Measurements from ENCODE around the gene RLF.
"Not testable (repeated sequence)": the region's sequence is repeated elsewhere in the genome, so short reads cannot be mapped to it uniquely, and the experiment has no call there.

The RLF gene

DNA sequence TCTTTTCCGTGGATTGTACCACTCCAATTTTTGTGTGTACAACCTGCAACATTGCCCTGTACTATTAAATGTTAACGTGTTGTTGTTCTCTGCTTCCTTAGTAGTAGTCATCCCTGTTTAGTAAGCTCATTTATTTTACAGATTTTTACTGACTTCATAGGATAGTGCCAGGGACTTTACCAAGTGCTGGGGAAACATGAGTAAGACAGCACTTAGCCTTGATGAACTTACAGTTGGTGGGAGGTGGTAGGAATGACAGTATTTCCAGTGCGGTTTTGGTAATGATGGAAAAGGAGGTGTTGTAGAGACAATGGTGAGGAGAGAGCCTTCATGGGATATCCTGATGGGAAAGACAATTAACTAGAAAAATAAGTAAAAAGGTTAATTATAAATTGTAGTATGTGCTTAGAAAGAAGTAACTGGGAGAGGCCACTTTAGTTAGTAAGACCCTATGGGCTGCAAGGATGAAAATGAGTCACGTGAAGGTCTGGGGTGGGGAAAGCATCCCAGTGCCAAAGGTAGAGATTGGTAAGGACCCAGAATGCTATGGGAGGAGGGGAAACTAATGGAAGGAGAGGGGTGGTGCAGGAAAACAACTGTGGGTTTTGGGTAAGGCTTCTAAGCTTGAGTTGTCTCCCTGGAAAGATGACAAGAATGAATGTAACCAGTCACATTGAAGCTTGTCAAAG is 1.7 kb downstream of the RLF start:
- no peak for DNase-seq

DNA sequence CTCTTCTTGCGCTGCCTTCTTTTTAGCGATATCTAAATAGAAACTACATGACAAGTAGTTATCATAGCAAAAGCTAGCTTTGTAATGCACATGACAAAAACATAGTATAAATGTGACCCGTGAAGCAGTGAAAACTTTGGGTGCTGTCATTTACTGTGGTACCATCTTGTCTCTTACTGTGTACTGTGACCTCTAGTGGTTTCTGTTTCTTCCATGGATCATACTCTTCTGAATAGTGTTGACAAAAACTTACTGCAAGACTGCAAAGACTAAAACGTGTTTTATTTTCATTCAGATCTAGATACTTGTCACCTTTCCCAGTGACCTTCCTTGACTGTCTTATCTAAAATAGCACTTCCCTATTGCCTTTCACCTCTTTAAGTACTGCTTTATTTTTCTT is 6.1 kb downstream of the RLF start:
- no peak for DNase-seq

DNA sequence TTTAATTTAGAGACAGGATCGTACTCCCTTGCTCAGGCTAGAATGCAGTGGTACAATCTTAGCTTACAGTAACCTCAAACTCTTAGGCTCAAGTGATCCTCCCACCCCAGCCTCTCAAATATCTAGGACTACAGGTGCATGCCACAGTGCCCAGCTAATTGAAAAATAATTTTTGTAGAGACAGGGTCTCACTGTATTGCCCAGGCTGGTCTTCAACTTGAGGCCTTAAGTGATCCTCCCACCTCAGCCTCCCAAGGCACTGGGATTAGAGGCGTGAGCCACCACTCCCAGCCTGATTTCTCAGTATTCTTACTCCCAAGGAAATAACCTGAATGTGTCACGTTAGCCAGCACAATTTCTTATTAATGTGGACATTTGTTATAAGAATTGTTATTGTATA is 9.8 kb downstream of the RLF start:
- no peak for DNase-seq

DNA sequence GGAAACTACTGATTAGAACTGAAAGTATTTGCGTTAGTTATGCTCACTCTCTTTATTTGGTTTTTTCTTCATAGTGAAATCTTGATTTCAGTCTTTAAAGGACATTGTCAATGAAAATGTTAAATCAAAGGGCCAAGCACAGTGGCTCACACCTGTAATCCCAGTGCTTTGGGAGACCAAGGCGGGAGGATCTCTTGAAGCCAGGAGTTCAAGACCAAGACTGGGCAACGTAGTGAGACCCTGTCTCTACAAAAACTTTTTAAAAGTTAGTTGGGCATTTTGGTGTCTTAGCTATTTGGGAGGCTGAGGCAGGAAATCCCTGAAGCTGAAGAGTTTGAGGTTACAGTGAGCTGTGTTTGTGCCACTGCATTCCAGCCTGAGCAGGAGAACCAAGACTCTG is 13.6 kb downstream of the RLF start:
- DNase-seq = no peak

DNA sequence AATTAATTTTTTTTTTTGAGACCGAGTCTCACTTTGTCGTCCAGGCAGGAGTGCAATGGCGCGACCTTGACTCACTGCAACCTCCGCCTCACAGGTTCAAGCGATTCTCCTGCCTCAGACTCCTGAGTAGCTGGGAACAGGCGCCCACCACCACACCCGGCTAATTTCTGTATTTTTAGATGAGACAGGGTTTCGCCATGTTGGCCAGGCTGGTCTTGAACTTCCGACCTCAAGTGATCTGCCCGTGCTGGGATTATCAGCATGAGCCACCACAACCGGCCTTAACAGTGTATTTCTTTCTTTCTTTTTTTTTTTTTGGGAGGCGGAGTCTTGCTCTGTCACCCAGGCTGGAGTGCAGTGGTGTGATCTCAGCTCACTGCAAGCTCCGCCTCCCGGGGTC is 15.8 kb downstream of the RLF start:
- not testable (repeated sequence) for DNase-seq

DNA sequence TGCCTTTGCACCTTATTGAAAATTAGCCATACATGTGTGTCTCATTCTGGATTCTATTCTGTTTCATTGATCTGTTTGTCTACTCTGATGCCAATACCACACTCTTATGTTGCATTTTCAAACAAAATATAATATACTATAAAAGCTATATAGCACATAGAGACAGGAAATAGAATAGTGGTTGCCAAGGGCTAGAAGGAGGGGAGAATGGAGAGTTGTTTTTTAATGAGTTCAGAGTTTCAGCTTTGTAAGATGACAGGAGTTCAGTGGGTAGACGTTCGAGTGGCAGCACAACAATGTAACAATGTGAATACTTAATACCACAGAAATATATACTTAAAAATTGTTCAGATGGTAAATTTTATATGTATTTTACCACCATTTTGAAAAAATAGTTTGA is 17.0 kb downstream of the RLF start:
- DNase-seq = no peak

DNA sequence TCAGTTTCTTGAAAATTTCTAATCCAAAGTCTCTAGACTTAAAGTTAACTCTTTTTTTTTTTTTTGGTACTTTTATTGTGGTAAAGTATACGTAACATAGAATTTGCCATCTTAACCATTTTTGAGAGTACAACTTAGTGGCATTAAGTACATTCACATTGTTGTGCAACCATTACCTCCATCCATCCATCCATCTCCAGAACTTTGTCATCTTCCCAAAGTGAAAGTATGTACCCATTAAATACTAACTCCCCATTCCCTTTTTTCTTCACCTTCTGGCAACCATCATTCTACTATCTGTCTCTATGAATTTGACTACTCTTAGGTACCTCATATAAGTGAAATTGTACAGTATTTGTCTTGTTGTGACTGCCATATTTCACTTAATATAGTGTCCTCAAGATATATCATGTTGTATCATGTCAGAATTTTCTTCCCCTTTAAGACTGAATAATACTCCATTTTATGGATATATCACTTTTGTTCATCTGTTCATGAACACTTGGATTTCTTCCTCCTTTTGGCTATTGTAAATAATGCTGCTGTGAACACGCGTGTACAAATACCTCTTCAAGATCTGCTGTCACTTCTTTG is 18.4 kb downstream of the RLF start:
- no peak for DNase-seq

DNA sequence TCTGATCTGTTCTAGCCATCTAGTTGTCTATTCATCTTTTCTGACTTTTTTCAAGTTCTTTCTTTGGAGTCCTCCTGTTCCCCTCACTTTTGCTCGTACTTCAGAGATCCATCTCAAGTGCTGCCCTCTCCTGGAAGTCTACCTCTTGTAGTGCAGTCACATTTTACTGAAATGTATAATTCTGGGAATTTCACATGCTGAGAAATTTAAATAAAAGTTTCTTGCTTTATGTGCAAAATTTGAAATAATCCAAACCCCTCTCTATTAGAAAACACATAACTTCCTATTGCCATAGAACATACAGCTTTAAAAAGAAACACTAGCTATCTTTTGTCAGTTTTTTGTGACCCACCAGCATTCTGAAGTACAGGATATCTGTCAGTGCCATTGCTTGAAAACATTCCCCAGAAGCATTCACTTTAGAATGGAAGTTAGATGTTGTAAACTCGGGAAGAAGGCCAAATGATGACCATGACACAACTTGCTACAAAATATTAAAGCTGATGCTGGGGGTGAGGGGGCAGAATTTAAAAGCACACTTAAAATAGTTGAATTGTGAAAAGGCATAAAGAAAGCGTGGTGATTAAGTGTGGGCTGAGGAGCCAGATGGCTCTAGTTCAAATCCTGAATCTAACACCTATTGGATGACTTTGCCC is 22.0 kb downstream of the RLF start:
- peak in 1 of 2 donors; percentile 15 for DNase-seq

DNA sequence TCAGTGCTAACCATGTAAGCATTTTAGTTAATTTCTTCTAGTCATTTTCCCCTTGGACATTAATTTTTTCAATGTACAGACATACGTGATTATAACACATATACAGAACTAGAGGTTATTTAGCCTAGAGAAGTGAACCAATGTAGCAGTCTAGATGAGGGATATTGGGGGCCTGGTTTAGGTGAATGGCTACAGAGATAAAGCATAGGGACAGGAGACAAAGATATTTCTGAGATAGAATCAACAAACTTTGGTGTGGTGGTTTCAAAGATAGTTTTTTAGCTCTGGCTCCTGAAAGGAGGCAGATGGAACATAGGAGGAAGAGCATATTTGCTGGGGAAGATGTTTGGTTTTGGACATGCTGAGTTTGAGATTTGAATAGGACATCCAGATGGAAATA is 23.0 kb downstream of the RLF start:
- no peak for DNase-seq

DNA sequence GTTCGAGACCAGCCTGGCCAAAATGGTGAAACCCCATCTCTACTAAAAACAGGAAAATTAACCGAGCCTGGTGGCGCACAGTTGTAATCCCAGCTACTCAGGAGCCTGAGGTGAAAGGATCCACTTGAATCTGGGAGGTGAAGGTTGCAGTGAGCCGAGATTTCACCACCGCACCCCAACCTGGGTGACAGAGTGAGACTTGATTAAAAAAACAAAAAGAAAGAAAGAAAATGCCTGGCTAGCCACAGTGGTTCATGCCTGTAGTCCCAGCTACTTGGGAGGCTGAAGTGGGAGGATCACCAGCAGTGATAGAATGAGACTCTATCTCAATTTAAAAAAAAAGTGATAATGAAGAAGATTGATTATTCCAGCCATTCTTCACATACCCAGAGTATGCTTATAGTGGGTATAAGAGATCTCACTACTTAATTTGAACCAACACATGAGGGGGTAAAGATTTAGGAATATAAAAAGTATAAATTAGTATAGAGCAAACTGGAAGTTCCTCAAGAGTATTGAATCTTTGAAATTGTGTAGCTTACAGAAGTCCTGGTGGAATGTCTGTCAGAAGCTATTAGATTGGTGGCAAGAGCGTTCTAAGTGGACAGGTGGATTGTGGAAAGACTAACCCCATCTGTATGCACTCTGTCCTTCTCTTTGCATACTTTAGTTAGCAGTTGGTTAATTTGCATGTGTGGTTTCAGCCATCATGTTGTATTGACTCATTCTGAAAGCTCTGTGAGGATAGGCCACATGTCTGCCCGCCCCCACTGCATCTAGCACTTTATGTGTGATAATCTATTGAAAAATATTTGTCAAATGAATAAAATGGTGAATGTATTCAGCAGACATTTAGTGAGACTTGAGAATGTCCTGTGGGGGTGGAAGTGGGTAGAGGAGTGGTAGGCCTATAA is 25.0 kb downstream of the RLF start:
- DNase-seq = peak; percentile 45 to 54

DNA sequence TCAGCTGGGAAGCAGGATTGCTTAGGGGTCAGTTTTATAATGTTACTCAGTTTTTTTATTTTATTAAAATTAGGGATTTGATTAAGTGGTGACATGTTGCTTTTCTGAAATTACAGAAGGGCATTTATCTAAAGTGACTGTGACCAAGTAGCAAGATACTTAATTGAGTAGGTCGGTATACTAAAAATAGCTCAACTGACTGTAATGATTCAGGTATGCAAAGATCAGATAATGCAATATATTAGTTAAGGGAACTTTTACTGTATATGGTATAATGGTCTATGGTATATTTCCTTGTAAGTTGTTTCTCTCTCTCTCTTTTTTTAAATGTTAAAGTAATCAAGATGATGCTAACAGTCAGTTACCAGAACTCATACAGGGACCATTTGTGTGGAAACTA is 26.2 kb downstream of the RLF start:
- no peak for DNase-seq

DNA sequence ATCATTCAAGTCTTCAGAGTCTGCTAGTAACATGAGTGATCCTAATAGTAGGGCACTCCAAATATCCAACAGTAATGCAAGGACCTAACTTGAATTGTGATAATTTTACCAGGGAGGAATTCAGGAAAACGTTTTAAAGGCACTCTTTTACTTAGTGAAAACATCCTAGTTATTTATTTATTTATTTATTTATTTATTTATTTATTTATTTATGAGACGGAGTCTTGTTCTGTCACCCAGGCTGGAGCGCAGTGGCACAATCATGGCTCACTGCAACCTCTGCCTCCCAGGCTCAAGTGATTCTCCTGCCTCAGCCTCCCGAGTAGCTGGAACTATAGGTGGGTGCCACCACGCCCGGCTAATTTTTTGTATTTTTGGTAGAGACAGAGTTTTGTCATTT is 33.5 kb downstream of the RLF start:
- DNase-seq = not testable (repeated sequence)

DNA sequence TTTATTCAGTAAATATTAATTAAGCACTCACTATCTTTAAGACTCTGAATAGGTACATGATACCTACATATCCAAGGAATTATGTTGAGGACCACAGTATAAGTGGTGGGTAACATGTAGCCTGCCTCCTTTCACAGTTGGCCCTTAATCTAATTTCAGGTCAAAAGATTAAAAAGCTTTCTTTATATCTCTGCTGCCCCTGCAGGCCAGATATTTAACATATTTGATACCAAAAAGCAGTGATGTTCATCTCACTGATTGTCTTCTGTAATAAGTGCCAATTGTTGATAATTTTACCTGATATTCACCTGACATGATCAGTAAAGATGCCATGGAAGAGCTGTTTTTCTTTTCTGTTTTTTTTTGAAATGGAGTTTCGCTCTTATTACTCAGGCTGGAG is 36.5 kb downstream of the RLF start:
- DNase-seq = no peak

DNA sequence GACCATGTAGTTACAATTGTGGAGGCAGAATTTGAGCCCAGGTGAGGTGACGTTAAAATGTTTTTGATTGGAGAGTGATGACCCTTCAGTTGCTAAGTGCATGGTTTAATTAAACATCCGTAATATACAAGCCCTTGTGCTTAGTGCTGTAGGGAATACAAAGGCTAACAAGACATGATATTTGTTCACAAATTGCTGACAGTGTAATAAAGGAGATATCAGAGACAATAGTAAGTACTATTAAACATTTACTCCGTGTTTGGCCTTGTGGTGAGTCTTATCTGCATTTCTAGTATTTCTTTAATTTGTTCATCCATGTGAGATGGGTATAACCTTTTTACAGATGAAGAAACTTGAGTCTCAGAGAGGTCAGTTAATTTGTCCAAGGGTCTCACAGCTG is 37.9 kb downstream of the RLF start:
- no peak for DNase-seq

DNA sequence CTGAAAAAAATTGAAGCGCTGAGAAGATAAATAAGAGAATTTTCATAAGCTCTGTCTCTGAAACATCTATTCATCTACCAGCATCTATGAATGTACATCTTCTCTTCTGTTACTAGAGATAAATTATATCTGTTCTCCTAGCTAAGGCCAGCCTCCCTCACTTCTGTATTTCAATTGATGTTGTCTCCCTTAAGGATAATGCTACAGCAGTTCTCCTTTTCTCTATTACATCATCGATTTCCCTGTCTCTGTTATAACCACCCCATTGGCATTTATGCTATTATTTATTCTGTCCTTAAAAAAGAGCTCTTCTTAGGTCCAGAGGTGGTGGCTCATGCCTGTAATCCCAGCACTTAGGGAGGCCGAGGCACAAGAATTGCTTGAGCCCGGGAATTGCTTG is 43.7 kb downstream of the RLF start:
- no peak for DNase-seq

DNA sequence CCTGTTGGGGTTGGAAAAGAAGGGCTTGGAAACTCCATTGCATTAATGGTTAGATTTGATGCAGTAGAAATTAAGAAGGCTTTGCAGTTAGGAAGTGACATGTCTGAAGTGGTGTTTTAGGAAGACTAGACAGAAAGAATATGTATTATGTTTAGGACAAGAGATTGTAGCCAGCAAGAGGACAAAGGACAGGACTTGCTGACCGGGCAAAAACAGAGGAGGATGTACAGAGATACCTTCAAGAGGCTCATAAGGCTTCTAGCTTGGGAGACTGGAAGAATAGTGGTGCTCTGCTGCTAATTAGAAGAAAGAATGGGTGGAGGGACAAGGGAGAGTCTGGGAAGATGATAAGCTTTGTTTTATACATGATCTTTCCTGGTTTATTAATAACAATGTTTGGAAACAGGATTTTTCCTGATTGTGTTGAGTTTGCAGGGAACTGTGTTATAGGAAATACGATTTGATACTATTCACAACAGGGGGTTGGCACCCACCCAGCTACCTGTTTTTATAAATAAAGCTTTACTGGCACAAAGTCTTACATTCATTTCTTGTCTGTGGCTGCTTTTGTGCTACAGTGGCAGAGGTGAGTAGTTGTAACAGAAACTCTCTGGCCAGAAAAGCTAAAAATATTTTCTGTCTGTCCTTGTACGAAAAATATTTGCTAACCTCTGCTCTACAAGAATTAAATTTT is 49.5 kb downstream of the RLF start:
- no peak for DNase-seq

DNA sequence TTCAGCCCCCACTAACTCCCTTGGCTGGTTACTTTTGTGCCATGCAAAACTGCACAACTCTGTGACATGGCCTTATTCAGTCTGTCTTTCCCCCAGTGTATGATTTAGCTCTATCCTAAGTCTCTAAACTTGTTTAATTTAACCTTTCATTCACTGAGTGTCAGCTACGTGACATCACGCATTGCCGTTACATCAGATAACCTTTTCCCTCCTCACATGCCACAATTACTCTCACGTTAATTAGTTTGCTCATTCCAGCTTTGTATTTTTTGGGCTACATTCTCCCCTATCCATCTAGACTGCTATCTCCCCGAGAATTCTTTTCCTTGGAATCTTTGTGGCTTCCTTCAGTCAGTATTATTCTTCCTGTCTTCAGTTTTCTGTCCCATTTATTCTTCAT is 57.1 kb downstream of the RLF start:
- DNase-seq = no peak

DNA sequence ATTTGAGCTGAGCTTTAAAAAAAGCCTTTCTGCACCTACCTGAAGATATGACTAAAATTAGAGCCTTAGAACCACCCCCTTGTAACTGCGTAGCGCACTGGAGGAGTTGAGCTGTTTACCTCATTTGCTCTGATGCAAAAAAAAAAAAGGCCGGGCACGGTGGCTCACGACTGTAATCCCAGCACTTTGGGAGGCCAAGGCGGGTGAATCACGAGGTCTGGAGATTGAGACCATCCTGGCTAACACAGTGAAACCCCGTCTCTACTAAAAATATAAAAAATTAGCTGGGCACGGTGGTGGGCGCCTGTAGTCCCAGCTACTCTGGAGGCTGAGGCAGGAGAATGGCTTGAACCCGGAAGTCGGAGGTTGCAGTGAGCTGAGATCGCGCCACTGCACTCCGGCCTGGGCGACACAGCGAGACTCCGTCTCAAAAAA is 60.3 kb downstream of the RLF start:
- not testable (repeated sequence) for DNase-seq

DNA sequence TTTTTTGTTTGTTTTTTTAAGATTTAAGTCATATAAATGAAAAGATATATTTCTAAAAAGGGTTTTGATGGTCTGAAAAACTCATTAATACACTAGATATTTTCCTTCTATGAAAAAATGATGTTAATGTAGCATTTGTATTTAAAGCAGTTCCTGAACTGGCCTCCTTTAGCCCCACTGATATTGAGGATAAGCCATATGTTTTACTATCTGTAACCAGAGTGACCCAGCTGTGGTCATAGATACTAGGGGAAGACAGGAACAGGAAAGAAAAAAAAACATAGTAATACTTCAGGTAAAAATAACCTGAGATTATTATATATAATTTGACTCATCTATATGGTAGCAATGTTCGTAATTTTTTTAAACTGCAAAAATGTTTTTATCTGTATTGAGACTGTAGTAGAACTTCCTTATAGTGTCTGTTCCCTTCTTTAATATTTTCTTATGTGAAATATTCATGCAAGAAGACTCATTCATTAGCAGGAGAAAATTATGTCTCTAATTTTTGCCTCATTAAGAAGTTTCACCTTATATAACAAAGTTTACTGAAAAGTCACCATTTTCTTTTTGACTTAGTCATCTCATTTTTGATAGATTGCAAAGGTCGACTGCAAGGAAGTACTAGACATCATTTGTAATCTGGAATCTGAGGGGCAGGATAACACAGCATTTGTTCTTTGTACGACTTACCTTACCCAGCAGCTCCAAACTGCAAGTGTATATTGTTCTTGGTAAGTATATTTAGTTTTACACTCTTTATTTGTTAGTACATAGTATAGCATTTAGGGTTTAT is 61.0 kb downstream of the RLF start:
- no peak for DNase-seq

DNA sequence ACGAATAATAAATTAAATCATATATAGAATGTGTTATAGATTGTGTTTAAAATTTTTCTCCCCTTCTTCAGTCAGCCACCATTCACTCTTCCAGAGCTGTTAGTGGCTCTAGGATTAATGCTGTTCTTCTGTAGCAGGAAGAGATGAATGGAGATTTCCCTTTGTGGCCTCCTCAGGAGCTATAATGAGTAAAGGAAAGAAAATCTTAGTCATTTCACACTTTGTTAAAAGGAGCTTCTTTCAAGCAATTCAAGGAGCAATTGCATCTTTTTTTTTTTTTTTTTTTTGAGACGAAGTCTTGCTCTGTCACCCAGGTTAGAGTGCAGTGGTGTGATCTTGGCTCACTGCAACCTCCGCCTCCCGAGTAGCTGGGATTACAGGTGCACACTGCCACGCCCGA is 62.9 kb downstream of the RLF start:
- no peak for DNase-seq

DNA sequence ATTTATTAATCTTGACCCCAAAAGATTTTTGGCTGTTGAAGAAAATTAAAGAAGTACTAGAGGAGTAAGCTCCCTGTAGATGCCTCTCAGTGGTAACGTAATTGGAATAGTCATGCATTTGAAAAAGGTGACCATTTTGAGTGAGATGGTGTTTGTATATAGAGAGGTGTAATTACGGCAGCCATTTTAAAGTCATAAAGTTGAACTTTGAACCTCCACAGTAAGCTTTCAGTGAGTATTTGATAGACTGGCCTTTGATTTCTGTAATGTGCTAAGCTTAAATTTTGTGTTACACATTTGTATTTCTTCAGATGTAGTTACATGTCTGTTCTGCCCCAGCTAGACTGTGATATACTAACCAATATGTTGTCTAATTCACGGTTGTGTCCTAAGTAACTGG is 65.0 kb downstream of the RLF start:
- no peak for DNase-seq

DNA sequence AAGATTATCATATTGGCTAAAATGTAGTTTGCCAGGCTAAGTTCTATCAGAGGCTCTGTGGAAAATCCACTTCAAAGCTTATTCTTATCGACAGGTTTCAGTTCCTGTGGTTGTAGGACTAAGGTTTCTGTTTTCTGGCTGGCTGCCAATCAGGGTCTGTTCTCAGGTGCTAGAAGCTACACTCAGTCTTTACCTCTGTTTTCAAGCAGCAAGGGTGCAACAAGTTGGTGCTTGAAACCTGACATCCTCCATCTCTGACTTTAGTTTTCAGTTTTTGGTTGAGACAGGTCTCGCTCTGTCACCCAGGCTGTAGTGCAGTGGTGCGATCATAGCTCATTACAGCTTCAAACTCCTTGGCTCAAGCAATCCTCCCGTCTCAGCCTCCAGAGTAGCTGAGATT is 71.3 kb downstream of the RLF start:
- peak; percentile 37 to 40 for DNase-seq
